ENCODE measurements around the gene ACADM.
"Not testable (repeated sequence)": the region's sequence is repeated elsewhere in the genome, so short reads cannot be mapped to it uniquely, and the experiment has no call there.

ACADM gene

DNA sequence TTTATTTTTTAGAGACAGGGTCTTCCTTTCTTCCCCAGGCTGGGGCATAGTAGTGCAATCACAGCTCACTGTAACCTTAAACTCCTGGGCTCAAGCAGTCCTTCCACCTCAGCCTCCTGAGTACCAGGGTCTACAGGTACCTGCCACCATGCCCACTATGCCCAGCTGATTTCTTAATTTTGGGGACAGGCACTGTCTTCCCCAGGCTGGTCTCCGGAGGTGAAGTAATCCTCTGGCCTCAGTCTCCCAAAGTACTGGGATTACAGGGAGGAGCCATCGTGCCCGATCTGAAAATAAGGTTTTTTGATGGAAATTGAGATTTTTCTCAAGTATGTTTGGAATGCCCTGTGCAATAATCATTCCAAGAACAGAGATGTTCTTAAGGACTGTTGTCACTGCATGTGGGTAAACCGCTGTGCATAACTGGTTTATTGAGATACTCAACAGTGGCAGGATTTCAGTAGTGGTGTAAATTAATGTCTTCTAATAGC is 71.2 kb downstream of the ACADM start:
- Histone ChIP-seq H3K4me2 (no peak overlapping the region), H4K20me1 (peaks cover 63 to 84% (median 76%) of the 10 kb centered on the region in 11 experiments), H3K36me3 (peaks cover 64 to 86% (median 77%) of the 10 kb centered on the region in 11 experiments), H3K27me3 (no peaks in the 10 kb centered on the region), H3K9ac (no peak overlapping the region), H3K9me3 (replicated peaks in 1 of 11) (no peaks in the 10 kb centered on the region), H3K4me1 (peaks cover 7 to 33% (median 17%) of the 10 kb centered on the region in 10 experiments), H3K27ac (no peak overlapping the region), H3K4me3 (no peak overlapping the region)
- no peak for TF ChIP-seq Cebpa-rat (IDR thresholded peaks at IDR 0.05)

DNA sequence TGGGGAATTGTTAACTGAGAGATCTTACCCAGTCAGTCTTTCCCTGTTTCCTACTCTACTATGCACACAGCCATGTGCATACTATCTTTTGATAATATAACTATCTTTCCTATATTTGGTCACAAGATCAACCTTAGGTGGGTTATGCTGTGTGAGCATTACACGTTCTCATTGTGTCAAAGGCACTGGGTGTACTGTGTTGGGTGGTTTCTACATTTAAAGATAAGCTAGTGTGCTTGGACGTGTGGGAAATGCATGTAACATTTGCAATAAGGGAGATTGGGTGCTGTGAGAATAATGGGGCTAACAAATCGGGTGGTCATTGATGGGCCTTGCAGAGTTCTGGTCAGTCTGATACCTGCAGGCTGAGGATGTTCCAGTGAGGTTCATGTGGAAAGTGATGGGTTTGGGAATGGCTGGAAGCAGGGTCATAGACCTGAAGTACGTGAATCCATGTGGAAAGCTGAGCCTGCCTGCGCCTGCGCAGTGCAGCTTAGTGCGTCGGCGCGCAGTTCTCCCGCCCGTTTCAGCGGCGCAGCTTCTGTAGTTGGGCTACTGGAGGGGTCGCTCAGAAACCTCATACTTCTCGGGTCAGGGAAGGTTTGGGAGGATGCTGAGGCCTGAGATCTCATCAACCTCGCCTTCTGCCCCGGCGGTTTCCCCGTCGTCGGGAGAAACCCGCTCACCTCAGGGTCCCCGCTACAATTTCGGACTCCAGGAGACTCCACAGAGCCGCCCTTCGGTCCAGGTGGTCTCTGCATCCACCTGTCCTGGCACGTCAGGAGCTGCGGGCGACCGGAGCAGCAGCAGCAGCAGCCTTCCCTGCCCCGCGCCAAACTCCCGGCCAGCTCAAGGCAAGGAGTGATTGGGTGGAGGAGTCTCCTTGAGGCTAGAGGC is 72.1 kb downstream of the ACADM start, which contains the start of gene MSH4:
MSH4 (plus strand) TSS at position 507 of the 897 bp plus-strand sequence; CDS start at position 611, 104 bp downstream.
- H3K4me2 ChIP-seq = no peak within 1 kb of the TSS
- H3K36me3 ChIP-seq = peaks cover 55 to 77% (median 68%) of the 10 kb centered on the region in 11 experiments
- H3K9ac ChIP-seq = no peak within 1 kb of the TSS
- no peak within 1 kb of the TSS for H3K4me3 ChIP-seq
- no peak for TF ChIP-seq Cebpa-rat (IDR thresholded peaks at IDR 0.05)
- H4K20me1 ChIP-seq = peaks cover 55 to 75% (median 67%) of the 10 kb centered on the region in 11 experiments
- no peaks in the 10 kb centered on the region for H3K27me3 ChIP-seq
- H3K9me3 ChIP-seq (replicated peaks in 1 of 11) = no peaks in the 10 kb centered on the region
- H3K27ac ChIP-seq = no peak within 1 kb of the TSS
- peaks cover 0 to 24% (median 8%) of the 10 kb centered on the region in 10 experiments; a peak in 12 of 20 replicates for H3K4me1 ChIP-seq

GRCh38 chr1:75797273-75797588 is 72.7 kb downstream of the ACADM start:
- Histone ChIP-seq H4K20me1 (peaks cover 49 to 69% (median 61%) of the 10 kb centered on the region in 11 experiments), H3K9ac (no peak overlapping the region), H3K4me1 (peaks cover 0 to 18% (median 4%) of the 10 kb centered on the region in 10 experiments; a peak in 7 of 20 replicates), H3K4me3 (no peak overlapping the region), H3K27ac (no peak overlapping the region), H3K9me3 (replicated peaks in 1 of 11) (no peaks in the 10 kb centered on the region), H3K36me3 (peaks cover 49 to 71% (median 62%) of the 10 kb centered on the region in 11 experiments), H3K4me2 (no peak overlapping the region), H3K27me3 (no peaks in the 10 kb centered on the region)
- no peak for TF ChIP-seq Cebpa-rat (IDR thresholded peaks at IDR 0.05)

- Histone ChIP-seq H3K4me3 (no peak overlapping the region), H4K20me1 (peaks cover 44 to 64% (median 56%) of the 10 kb centered on the region in 11 experiments), H3K4me2 (no peak overlapping the region), H3K9ac (no peak overlapping the region), H3K4me1 (peaks cover 0 to 14% (median under 1%) of the 10 kb centered on the region in 10 experiments; a peak in 5 of 20 replicates), H3K9me3 (replicated peaks in 1 of 11) (no peaks in the 10 kb centered on the region), H3K27me3 (no peaks in the 10 kb centered on the region), H3K27ac (no peak overlapping the region), H3K36me3 (peaks cover 44 to 66% (median 57%) of the 10 kb centered on the region in 11 experiments)
- TF ChIP-seq Cebpa-rat (IDR thresholded peaks at IDR 0.05) = no peak
These were observed 73.2 kb downstream of the ACADM start for GRCh38 chr1:75797606-75798216.

- H3K4me3 ChIP-seq; H3K9ac ChIP-seq; H3K4me2 ChIP-seq; H3K9me3 ChIP-seq (replicated peaks in 1 of 11); H3K27ac ChIP-seq; H3K27me3 ChIP-seq; H3K4me1 ChIP-seq: not testable (repeated sequence)
- Histone ChIP-seq H3K36me3 (peaks cover 7 to 29% (median 19%) of the 10 kb centered on the region in 11 experiments), H4K20me1 (peaks cover 6 to 27% (median 18%) of the 10 kb centered on the region in 11 experiments; a peak in 20 of 22 replicates)
These were observed 77.0 kb downstream of the ACADM start for GRCh38 chr1:75801480-75801879.

DNA sequence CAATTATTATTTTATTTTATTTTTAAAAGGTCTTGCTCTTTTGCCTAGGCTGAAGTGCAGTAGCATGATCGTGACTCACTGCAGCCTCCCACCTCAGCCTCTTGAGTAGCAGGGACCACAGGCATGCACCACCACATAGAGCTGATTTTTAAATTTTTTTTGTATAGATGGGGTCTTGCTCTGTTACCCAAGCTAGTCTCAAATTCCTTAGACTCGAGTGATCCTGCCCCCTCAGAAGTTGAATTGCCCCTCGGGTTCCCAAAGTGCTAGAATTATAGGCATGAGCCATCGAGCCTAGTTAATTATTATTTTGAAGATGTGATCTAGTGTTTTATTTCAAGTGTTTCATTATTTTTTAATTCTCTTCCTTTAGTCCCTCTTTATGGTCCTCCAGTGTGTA is 84.4 kb downstream of the ACADM start:
- Histone ChIP-seq H3K9ac (no peak overlapping the region), H3K4me1 (no peaks in the 10 kb centered on the region), H3K27ac (no peak overlapping the region), H3K9me3 (replicated peaks in 1 of 11) (no peaks in the 10 kb centered on the region), H3K27me3 (no peaks in the 10 kb centered on the region), H3K36me3 (no peaks in the 10 kb centered on the region; a peak in 1 of 22 replicates), H4K20me1 (no peaks in the 10 kb centered on the region), H3K4me3 (no peak overlapping the region), H3K4me2 (no peak overlapping the region)
- TF ChIP-seq Cebpa-rat (IDR thresholded peaks at IDR 0.05) = no peak

DNA sequence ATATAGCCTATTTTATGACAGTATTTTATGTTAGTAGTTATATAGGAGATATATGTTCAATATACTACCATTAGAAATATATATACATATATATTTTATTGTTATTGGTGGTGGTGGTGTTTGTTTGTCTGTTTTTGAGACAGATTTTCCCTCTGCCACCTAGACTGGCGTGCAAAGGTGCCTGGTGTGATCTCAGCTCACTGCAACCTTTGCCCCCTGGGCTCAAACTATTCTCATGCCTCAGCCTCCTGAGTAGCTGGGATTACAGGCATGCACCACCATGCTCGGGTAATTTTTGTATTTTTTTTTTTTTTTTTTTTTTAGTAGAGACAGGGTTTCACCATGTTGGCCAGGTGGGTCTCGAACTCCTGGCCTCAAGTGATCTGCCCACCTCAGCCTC is 85.6 kb downstream of the ACADM start:
- not testable (repeated sequence) for H3K4me3 ChIP-seq; H3K4me1 ChIP-seq; H4K20me1 ChIP-seq; H3K4me2 ChIP-seq; H3K27me3 ChIP-seq; H3K9me3 ChIP-seq (replicated peaks in 1 of 11); H3K36me3 ChIP-seq; H3K27ac ChIP-seq; H3K9ac ChIP-seq

DNA sequence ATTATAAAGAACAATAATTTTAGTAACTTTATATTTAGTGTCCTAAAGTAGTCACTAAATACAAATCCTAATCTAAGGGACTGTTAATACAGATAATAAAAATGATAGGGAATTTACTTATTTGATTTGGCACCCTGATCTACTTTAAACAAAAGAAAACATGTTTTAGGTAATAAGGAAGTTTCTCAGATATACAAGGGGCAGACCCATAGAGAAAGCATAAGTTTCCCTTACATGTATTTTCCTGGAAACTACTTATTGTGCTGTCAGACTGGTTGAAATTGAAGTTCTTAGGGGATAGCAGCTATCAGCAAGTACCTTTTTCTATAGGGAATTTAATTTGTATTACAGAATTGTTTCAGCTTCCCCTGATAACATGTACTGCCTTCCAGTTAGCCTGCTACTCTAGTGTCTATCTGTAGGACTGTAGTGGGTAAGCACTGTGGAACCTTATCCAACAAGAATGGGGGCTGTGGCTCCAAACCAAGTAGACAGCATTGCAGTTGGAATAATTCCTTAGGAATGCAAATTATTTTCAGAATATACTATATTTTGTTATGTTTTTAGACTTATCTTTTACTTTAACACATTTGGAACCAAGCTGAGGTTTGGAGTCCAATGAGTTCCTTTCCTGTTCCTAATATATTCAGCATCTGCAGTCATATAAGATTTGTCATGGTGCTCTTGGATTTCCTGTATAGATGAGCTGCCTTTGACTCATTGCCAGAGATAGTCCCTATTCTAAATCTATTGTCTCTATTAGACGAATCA is 86.9 kb downstream of the ACADM start:
- Histone ChIP-seq H3K4me1 (no peaks in the 10 kb centered on the region), H3K4me3 (no peak overlapping the region), H3K9ac (no peak overlapping the region), H3K9me3 (replicated peaks in 1 of 11) (no peaks in the 10 kb centered on the region), H3K27me3 (no peaks in the 10 kb centered on the region), H3K36me3 (peaks cover 0 to 5% (median 0%) of the 10 kb centered on the region in 11 experiments; a peak in 2 of 22 replicates), H3K27ac (no peak overlapping the region), H4K20me1 (no peaks in the 10 kb centered on the region), H3K4me2 (no peak overlapping the region)
- no peak for TF ChIP-seq Cebpa-rat (IDR thresholded peaks at IDR 0.05)

GRCh38 chr1:75812065-75812464 is 87.6 kb downstream of the ACADM start:
- peaks cover 0 to 9% (median 0%) of the 10 kb centered on the region in 11 experiments; a peak in 2 of 22 replicates for H3K36me3 ChIP-seq
- H3K4me1 ChIP-seq = no peaks in the 10 kb centered on the region
- no peak overlapping the region for H3K4me2 ChIP-seq
- H3K27ac ChIP-seq = no peak overlapping the region
- H3K27me3 ChIP-seq = no peaks in the 10 kb centered on the region
- H4K20me1 ChIP-seq = no peaks in the 10 kb centered on the region
- H3K4me3 ChIP-seq = no peak overlapping the region
- TF ChIP-seq Cebpa-rat (IDR thresholded peaks at IDR 0.05) = no peak
- H3K9ac ChIP-seq = no peak overlapping the region
- H3K9me3 ChIP-seq (replicated peaks in 1 of 11) = no peaks in the 10 kb centered on the region
